Astrocyte (in vitro differentiated cells and primary cell): ENCODE results near the gene MCF2L.

Source experiments
- EZH2 ChIP-seq: IDR thresholded peaks from 2 replicates; pipeline ENCODE4 v1.6.1; 2012; ENCODE audit warnings: mild to moderate bottlenecking, low read length, inconsistent platforms; ENCODE audit not compliant: insufficient read depth
- TF ChIP-seq, protein P1 (sequence below): IDR thresholded peaks from 2 replicates; pipeline ENCODE4 v1.5.1; 2011; ENCODE audit warnings: low read depth, mild to moderate bottlenecking, inconsistent platforms, low read length, moderate library complexity; ENCODE audit not compliant: insufficient read depth

DNA sequence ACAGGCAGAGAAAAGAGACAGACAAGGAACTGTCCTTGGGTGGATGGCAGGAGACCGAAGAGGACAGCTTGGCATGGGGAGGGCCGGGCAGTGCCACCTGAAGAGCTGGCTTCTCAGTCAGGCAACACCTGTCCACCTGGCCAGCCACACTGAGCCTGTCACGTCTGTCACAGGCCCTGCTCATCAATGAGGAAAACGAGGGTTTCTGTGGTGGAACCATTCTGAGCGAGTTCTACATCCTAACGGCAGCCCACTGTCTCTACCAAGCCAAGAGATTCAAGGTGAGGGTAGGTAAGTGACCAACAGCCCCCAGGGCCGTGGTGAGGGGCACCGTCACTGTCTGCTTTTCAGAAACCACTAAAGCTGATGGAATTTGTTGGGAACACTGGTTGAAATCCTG, 178.2 kb downstream of the MCF2L start:
- TF ChIP-seq, protein P1, sequence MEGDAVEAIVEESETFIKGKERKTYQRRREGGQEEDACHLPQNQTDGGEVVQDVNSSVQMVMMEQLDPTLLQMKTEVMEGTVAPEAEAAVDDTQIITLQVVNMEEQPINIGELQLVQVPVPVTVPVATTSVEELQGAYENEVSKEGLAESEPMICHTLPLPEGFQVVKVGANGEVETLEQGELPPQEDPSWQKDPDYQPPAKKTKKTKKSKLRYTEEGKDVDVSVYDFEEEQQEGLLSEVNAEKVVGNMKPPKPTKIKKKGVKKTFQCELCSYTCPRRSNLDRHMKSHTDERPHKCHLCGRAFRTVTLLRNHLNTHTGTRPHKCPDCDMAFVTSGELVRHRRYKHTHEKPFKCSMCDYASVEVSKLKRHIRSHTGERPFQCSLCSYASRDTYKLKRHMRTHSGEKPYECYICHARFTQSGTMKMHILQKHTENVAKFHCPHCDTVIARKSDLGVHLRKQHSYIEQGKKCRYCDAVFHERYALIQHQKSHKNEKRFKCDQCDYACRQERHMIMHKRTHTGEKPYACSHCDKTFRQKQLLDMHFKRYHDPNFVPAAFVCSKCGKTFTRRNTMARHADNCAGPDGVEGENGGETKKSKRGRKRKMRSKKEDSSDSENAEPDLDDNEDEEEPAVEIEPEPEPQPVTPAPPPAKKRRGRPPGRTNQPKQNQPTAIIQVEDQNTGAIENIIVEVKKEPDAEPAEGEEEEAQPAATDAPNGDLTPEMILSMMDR = no peak
- no peak for TF ChIP-seq EZH2
